HK-2 (cell line): ENCODE data around the gene PDLIM4.

Experiments used
- DNase-seq: peaks from one replicate; pipeline ENCODE4 v3.0.0-alpha.2; 2018; ENCODE audit not compliant: unreplicated experiment

Gene PDLIM4

GRCh38 chr5:132253452-132254320, 3.8 kb upstream of the PDLIM4 start:
- no peak for DNase-seq

- no peak for DNase-seq
These were observed 3.0 kb upstream of the PDLIM4 start for GRCh38 chr5:132254321-132254977.

- no peak for DNase-seq
These were observed 1.3 kb upstream of the PDLIM4 start for GRCh38 chr5:132256086-132256782.

- no peak for DNase-seq
These were observed 739 bp upstream of the PDLIM4 start for GRCh38 chr5:132256783-132257130.

- no peak for DNase-seq
These were observed 889 bp downstream of the PDLIM4 start for GRCh38 chr5:132258102-132259068.

- DNase-seq, result no peak
These were observed 1.8 kb downstream of the PDLIM4 start for GRCh38 chr5:132259069-132259851.

- DNase-seq, result peak; percentile 49
These were observed 2.6 kb downstream of the PDLIM4 start for GRCh38 chr5:132260051-132260450.

GRCh38 chr5:132260714-132261551, 3.4 kb downstream of the PDLIM4 start:
- DNase-seq, result peak; percentile 66

- no peak for DNase-seq
These were observed 4.7 kb downstream of the PDLIM4 start for GRCh38 chr5:132261881-132262845.

GRCh38 chr5:132262882-132263547, 5.5 kb downstream of the PDLIM4 start:
- DNase-seq, result no peak

GRCh38 chr5:132263548-132264261, 6.2 kb downstream of the PDLIM4 start:
- peak; percentile 86 for DNase-seq

- DNase-seq, result no peak
These were observed 7.2 kb downstream of the PDLIM4 start for GRCh38 chr5:132264546-132265335.

- peak; percentile 77 for DNase-seq
These were observed 8.0 kb downstream of the PDLIM4 start for GRCh38 chr5:132265336-132266030.

GRCh38 chr5:132266031-132266835, 8.7 kb downstream of the PDLIM4 start:
- DNase-seq, result no peak

GRCh38 chr5:132266836-132267160, 9.3 kb downstream of the PDLIM4 start:
- no peak for DNase-seq
